HepG2 (cell line): Measurements from ENCODE around the gene CHKB. TPM values are rescaled to one million over a fixed set of nuclear protein-coding genes. Genes with fewer than 3 reads are reported as not detected.

Experiments used
- GATAD1 ChIP-seq: IDR thresholded peaks from 2 replicates; pipeline ENCODE4 v1.6.1; 2016; ENCODE audit warnings: missing genetic modification reagents, missing compliant biosample characterization
- HDAC6 ChIP-seq: fragments of 200-600 bp; sonication (generic); IDR thresholded peaks from 2 replicates; pipeline ENCODE4 v1.7.0; 2017; ENCODE audit warnings: mild to moderate bottlenecking, antibody characterized with exemption, low read length, low read depth
- SAP130 ChIP-seq: IDR thresholded peaks from 2 replicates; pipeline ENCODE4 v1.6.1; 2016; ENCODE audit warnings: low read depth
- SETDB1 ChIP-seq: sonication (generic); formaldehyde crosslinking; IDR thresholded peaks from 2 replicates; pipeline ENCODE4 v1.5.1; 2020; ENCODE audit warnings: missing genetic modification reagents, mild to moderate bottlenecking, borderline replicate concordance
- SMC3 ChIP-seq: IDR thresholded peaks from 2 replicates; pipeline ENCODE4 v1.6.1; 2011; ENCODE audit warnings: low read length, improper control_type of control experiment
- TCF7 ChIP-seq: sonication (generic); IDR thresholded peaks from 2 replicates; pipeline ENCODE4 v1.6.1; 2016; ENCODE audit warnings: antibody characterized with exemption, low read depth
- TEAD3 ChIP-seq: optimal IDR thresholded peaks from 2 replicates; pipeline ENCODE3; 2016; ENCODE audit warnings: borderline replicate concordance
- ZBTB42 ChIP-seq: sonication (generic); formaldehyde crosslinking; IDR thresholded peaks from 2 replicates; pipeline ENCODE4 v1.5.0; 2020; ENCODE audit warnings: mild to moderate bottlenecking, missing genetic modification reagents
- ZFP36 ChIP-seq: fragments of 150-350 bp; IDR thresholded peaks from 2 replicates; pipeline ENCODE4 v1.6.1; 2018; ENCODE audit warnings: borderline replicate concordance, low read length, low read depth; ENCODE audit not compliant: partially characterized antibody
- ZFP36L2 ChIP-seq: sonication (generic); formaldehyde crosslinking; IDR thresholded peaks from 2 replicates; pipeline ENCODE4 v1.4.0; 2020; ENCODE audit warnings: missing genetic modification reagents
- ZNF432 ChIP-seq: sonication (generic); formaldehyde crosslinking; IDR thresholded peaks from 2 replicates; pipeline ENCODE4 v1.5.0; 2020; ENCODE audit warnings: missing genetic modification reagents, mild to moderate bottlenecking, borderline replicate concordance
- ZSCAN22 ChIP-seq: sonication (generic); formaldehyde crosslinking; IDR thresholded peaks from 2 replicates; pipeline ENCODE4 v1.4.0; 2020; ENCODE audit warnings: mild to moderate bottlenecking, missing genetic modification reagents
- polyA plus RNA-seq, 8 experiments: library from polyadenylated mRNA; depleted of rRNA in 3 of 8; stranded (reverse) in 7 of 8; unstranded in 1 of 8; fragments of >200 nt; fragmentation: Illumina TruSeq in 4 of 8; extraction: Trizol in 4 of 8; gene quantifications; 2 replicates each; pipeline versions ENCODE4 v1.2.1 to v1.2.3, GENCODE V29; 2011 to 2016; ENCODE audit warnings: low read depth in 4 of 8, missing spikeins in 1 of 8, mixed read lengths in 1 of 8; ENCODE audit not compliant: insufficient read depth in 1 of 8
- total RNA-seq, 5 experiments: library from RNA; depleted of rRNA; stranded (reverse); fragments of >200 nt; fragmentation: Illumina TruSeq; extraction: Trizol; gene quantifications; 2 replicates each; pipeline ENCODE4 v1.2.3, GENCODE V29; 2016; ENCODE audit warnings: low read depth in 1 of 5
- TF ChIP-seq, protein P1 (sequence below): sonication (generic); formaldehyde crosslinking; IDR thresholded peaks from 2 replicates; pipeline ENCODE4 v1.4.0; 2020; ENCODE audit warnings: mild to moderate bottlenecking, low read depth, missing genetic modification reagents
- TF ChIP-seq, protein P2 (sequence below): sonication (generic); formaldehyde crosslinking; IDR thresholded peaks from 2 replicates; pipeline ENCODE4 v1.5.0; 2020; ENCODE audit warnings: missing genetic modification reagents
- TF ChIP-seq, protein P3 (sequence below): sonication (generic); formaldehyde crosslinking; IDR thresholded peaks from 2 replicates; pipeline ENCODE4 v1.4.0; 2020; ENCODE audit warnings: mild to moderate bottlenecking, missing genetic modification reagents
- TF ChIP-seq, protein P4 (sequence below): sonication (generic); formaldehyde crosslinking; conservative IDR thresholded peaks from 2 replicates; pipeline ENCODE4 v1.4.0; 2020; ENCODE audit warnings: mild to moderate bottlenecking, missing genetic modification reagents, moderate library complexity
- TF ChIP-seq, protein P5 (sequence below): sonication (generic); formaldehyde crosslinking; IDR thresholded peaks from 2 replicates; pipeline ENCODE4 v1.8.0; 2022; ENCODE audit warnings: mild to moderate bottlenecking, missing genetic modification reagents, borderline replicate concordance
- TF ChIP-seq, protein P6 (sequence below): IDR thresholded peaks from 2 replicates; pipeline ENCODE4 v1.6.1; 2016; ENCODE audit warnings: missing genetic modification reagents, missing compliant biosample characterization

CHKB gene
- total and polyA plus RNA-seq, 2 of the 13 experiments (the other 11 are each of a cell fraction or from before 2014, with no cell fraction given) = 24.5 to 42.7 TPM

DNA sequence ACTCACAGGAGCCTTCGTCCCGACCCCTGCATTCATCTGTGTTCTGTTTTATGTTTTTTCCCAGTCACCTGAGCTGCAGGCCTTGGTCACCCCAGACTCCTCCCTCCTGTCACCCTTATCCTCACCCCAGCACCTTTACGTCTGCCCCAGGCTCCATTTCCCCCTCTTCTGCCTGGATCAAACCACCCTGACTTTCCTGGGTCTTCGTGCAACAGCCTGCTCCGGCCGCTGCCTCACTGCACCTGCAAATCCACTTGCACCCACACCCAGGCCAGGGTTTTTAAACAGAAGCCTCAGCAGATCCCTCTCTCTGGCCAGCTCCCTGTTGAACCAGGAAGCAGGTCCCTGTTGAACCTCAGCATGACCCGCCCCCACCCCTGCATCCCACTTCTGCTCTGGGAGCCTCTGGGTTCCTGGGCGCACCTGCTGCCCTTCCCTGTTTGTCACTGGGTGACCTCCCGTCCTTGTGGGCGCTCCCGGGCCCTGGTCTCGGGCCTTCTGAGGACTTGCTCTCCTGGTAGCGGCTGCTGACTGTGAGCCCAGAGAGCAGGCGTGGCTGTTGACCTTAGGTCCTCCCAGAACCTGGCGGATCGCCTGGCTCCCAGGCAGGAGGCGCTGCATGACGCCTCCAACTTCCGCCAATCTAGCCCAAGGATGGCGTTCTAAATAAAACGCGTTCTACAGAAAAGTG lies 30.8 kb upstream of the CHKB start (continued):
- TF ChIP-seq, protein P1, sequence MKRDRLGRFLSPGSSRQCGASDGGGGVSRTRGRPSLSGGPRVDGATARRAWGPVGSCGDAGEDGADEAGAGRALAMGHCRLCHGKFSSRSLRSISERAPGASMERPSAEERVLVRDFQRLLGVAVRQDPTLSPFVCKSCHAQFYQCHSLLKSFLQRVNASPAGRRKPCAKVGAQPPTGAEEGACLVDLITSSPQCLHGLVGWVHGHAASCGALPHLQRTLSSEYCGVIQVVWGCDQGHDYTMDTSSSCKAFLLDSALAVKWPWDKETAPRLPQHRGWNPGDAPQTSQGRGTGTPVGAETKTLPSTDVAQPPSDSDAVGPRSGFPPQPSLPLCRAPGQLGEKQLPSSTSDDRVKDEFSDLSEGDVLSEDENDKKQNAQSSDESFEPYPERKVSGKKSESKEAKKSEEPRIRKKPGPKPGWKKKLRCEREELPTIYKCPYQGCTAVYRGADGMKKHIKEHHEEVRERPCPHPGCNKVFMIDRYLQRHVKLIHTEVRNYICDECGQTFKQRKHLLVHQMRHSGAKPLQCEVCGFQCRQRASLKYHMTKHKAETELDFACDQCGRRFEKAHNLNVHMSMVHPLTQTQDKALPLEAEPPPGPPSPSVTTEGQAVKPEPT (CRISPR knock-in tag) = no peak
- TF ChIP-seq ZSCAN22 (CRISPR knock-in tag) (no peak), HDAC6 (no peak), ZNF432 (CRISPR knock-in tag) (no peak), SAP130 (CRISPR knock-in tag) (peak; percentile 72), TEAD3 (CRISPR knock-in tag) (peak; percentile 17), ZFP36 (no peak), GATAD1 (no peak), SETDB1 (no peak), ZFP36L2 (CRISPR knock-in tag) (no peak), ZBTB42 (CRISPR knock-in tag) (no peak), TCF7 (no peak), SMC3 (no peak)
- TF ChIP-seq, protein P2, sequence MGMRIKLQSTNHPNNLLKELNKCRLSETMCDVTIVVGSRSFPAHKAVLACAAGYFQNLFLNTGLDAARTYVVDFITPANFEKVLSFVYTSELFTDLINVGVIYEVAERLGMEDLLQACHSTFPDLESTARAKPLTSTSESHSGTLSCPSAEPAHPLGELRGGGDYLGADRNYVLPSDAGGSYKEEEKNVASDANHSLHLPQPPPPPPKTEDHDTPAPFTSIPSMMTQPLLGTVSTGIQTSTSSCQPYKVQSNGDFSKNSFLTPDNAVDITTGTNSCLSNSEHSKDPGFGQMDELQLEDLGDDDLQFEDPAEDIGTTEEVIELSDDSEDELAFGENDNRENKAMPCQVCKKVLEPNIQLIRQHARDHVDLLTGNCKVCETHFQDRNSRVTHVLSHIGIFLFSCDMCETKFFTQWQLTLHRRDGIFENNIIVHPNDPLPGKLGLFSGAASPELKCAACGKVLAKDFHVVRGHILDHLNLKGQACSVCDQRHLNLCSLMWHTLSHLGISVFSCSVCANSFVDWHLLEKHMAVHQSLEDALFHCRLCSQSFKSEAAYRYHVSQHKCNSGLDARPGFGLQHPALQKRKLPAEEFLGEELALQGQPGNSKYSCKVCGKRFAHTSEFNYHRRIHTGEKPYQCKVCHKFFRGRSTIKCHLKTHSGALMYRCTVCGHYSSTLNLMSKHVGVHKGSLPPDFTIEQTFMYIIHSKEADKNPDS = no peak
- TF ChIP-seq, protein P3, sequence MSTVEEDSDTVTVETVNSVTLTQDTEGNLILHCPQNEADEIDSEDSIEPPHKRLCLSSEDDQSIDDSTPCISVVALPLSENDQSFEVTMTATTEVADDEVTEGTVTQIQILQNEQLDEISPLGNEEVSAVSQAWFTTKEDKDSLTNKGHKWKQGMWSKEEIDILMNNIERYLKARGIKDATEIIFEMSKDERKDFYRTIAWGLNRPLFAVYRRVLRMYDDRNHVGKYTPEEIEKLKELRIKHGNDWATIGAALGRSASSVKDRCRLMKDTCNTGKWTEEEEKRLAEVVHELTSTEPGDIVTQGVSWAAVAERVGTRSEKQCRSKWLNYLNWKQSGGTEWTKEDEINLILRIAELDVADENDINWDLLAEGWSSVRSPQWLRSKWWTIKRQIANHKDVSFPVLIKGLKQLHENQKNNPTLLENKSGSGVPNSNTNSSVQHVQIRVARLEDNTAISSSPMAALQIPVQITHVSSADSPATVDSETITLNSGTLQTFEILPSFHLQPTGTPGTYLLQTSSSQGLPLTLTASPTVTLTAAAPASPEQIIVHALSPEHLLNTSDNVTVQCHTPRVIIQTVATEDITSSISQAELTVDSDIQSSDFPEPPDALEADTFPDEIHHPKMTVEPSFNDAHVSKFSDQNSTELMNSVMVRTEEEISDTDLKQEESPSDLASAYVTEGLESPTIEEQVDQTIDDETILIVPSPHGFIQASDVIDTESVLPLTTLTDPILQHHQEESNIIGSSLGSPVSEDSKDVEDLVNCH (CRISPR knock-in tag) = no peak
- TF ChIP-seq, protein P4, sequence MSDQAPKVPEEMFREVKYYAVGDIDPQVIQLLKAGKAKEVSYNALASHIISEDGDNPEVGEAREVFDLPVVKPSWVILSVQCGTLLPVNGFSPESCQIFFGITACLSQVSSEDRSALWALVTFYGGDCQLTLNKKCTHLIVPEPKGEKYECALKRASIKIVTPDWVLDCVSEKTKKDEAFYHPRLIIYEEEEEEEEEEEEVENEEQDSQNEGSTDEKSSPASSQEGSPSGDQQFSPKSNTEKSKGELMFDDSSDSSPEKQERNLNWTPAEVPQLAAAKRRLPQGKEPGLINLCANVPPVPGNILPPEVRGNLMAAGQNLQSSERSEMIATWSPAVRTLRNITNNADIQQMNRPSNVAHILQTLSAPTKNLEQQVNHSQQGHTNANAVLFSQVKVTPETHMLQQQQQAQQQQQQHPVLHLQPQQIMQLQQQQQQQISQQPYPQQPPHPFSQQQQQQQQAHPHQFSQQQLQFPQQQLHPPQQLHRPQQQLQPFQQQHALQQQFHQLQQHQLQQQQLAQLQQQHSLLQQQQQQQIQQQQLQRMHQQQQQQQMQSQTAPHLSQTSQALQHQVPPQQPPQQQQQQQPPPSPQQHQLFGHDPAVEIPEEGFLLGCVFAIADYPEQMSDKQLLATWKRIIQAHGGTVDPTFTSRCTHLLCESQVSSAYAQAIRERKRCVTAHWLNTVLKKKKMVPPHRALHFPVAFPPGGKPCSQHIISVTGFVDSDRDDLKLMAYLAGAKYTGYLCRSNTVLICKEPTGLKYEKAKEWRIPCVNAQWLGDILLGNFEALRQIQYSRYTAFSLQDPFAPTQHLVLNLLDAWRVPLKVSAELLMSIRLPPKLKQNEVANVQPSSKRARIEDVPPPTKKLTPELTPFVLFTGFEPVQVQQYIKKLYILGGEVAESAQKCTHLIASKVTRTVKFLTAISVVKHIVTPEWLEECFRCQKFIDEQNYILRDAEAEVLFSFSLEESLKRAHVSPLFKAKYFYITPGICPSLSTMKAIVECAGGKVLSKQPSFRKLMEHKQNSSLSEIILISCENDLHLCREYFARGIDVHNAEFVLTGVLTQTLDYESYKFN (CRISPR knock-in tag) = 0 out of 2 replicates have a peak, but pooled peaks have one; percentile 25
- TF ChIP-seq, protein P5, sequence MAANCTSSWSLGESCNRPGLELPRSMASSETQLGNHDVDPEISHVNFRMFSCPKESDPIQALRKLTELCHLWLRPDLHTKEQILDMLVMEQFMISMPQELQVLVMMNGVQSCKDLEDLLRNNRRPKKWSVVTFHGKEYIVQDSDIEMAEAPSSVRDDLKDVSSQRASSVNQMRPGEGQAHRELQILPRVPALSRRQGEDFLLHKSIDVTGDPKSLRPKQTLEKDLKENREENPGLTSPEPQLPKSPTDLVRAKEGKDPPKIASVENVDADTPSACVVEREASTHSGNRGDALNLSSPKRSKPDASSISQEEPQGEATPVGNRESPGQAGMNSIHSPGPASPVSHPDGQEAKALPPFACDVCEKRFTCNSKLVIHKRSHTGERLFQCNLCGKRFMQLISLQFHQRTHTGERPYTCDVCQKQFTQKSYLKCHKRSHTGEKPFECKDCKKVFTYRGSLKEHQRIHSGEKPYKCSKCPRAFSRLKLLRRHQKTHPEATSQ (CRISPR knock-in tag) = no peak
- TF ChIP-seq, protein P6, sequence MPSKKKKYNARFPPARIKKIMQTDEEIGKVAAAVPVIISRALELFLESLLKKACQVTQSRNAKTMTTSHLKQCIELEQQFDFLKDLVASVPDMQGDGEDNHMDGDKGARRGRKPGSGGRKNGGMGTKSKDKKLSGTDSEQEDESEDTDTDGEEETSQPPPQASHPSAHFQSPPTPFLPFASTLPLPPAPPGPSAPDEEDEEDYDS (CRISPR knock-in tag) = 0 out of 2 replicates have a peak, but pooled peaks have one; percentile 29
